ENCODE measurements around the gene RYR3. TPM values are rescaled to one million over a fixed set of nuclear protein-coding genes. Genes with fewer than 3 reads are reported as not detected.
"Not testable (repeated sequence)": the region's sequence is repeated elsewhere in the genome, so short reads cannot be mapped to it uniquely, and the experiment has no call there.

The RYR3 gene
- total RNA-seq, 4 donors from 2014 or later = 0.38 to 1.8 (median 1.2) TPM

GRCh38 chr15:33561407-33561806, 250.6 kb downstream of the RYR3 start:
- WGBS, 2 donors = 50 to 55% methylated on average over 3 of the region's 3 CpGs
- TF ChIP-seq POLR2A (IDR thresholded peaks at IDR 0.05) = no peak
- no peak for TF ChIP-seq CTCF (IDR thresholded peaks at IDR 0.05)
- DNase-seq (ENCODE audit: low spot score in 2 of 2) = no peak
- intact Hi-C loops (cut with DNase I; ENCODE audit: low total_unique reads) = no loop called here
- H3K4me3 ChIP-seq (ENCODE audit: low read depth, poor library complexity, severe bottlenecking) = no peak overlapping the region

DNA sequence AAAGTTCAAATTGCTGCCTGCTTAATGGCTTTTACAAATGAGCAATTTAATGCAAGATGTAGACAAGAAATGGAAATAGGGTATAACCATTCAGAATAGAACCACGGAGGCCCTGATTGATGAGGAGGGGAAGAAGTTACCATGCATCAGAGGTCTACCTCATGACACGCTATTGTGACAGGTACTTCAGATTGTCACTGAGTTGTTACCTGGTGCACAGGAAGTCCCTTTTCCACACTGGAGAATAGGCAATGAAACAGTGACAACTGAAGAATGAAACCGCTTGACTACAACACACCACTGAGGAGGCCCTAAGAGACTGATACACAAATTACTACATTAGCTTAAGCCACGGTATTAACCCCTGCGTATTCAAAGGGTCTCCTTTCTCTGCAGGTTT, 251.2 kb downstream of the RYR3 start:
- no peak overlapping the region for H3K4me3 ChIP-seq (ENCODE audit: low read depth, poor library complexity, severe bottlenecking)
- WGBS, 2 donors = 87 to 88% methylated on average over 5 of the region's 5 CpGs
- intact Hi-C loops (cut with DNase I; ENCODE audit: low total_unique reads) = no loop called here
- TF ChIP-seq POLR2A (IDR thresholded peaks at IDR 0.05) (no peak), CTCF (IDR thresholded peaks at IDR 0.05) (no peak)
- DNase-seq (ENCODE audit: low spot score in 2 of 2) = no peak

DNA sequence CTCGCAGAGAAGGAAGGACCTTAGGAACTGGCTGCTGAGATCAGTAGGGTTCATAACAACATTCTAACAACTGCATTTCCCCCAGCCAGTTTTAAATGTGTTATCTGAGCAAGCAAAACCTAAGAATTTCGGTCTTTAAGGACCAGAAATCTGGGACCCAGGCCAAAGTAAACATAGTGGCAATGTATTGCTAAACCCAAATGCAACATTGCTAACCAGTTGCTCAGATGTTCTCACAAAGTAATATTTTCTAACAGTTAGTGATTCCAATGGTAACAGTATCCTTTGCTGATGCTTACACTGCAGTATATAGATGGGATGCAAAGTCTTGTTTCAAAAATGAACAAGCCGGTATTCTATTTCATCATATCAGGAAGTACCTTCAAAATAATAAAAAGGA, 254.3 kb downstream of the RYR3 start:
- TF ChIP-seq POLR2A (IDR thresholded peaks at IDR 0.05) (no peak), CTCF (IDR thresholded peaks at IDR 0.05) (no peak)
- H3K4me3 ChIP-seq (ENCODE audit: low read depth, poor library complexity, severe bottlenecking) = peak overlapping the region; percentile 9
- WGBS, 2 donors = 51 to 57% methylated on average over 3 of the region's 3 CpGs
- intact Hi-C loops (cut with DNase I; ENCODE audit: low total_unique reads) = no loop called here
- DNase-seq (ENCODE audit: low spot score in 2 of 2) = no peak

- DNase-seq (ENCODE audit: low spot score in 2 of 2) = no peak
- H3K4me3 ChIP-seq (ENCODE audit: low read depth, poor library complexity, severe bottlenecking) = no peak overlapping the region
- intact Hi-C loops (cut with DNase I; ENCODE audit: low total_unique reads) = no loop called here
- TF ChIP-seq CTCF (IDR thresholded peaks at IDR 0.05) (no peak), POLR2A (IDR thresholded peaks at IDR 0.05) (no peak)
Measured at GRCh38 chr15:33567652-33568051, 256.9 kb downstream of the RYR3 start.

DNA sequence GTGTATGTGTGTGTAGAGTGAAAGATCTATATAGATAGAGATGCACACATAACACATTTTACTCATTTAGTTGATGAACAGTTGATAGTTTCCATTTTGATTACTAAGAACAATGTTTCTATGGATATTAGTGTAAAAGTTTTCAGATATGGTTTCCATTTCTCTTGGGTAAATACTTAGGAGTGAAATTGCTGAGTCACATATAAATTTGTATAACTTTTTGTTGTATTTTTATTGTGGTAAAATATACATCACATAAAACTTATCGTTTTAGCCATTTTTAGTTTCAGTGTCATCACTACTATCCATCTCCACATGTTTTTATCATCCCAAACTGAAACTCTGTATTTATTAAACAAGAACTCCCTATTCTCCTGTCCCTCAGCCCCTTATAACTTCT, 258.3 kb downstream of the RYR3 start:
- DNase-seq (ENCODE audit: low spot score in 2 of 2) = no peak
- 92 to 94% methylated on average over 1 of the region's 1 CpG for WGBS, 2 donors
- no peak for TF ChIP-seq CTCF (IDR thresholded peaks at IDR 0.05)
- no peak for TF ChIP-seq POLR2A (IDR thresholded peaks at IDR 0.05)
- H3K4me3 ChIP-seq (ENCODE audit: low read depth, poor library complexity, severe bottlenecking) = no peak overlapping the region
- intact Hi-C loops (cut with DNase I; ENCODE audit: low total_unique reads) = no loop called here

GRCh38 chr15:33577911-33578310, 267.1 kb downstream of the RYR3 start:
- DNase-seq (ENCODE audit: low spot score in 2 of 2); H3K4me3 ChIP-seq (ENCODE audit: low read depth, poor library complexity, severe bottlenecking); intact Hi-C loops (cut with DNase I; ENCODE audit: low total_unique reads): not testable (repeated sequence)
- 52 to 82% methylated on average over 2 of the region's 2 CpGs for WGBS, 2 donors

All from lower leg skin (tissue), 4 donors.